NCI-H1092 treated with DMSO at 0.1 percent for 48 hours (cell line): ENCODE results near the gene TLE3.

Experiments
- DNase-seq: peaks from one replicate; lab custom pipeline; 2025; lab: John Stamatoyannopoulos, UW

Gene TLE3

GRCh38 chr15:70098461-70099166 lies 897 bp upstream of the TLE3 start:
- DNase-seq, result peak; percentile 34

GRCh38 chr15:70098153-70098460 lies 390 bp upstream of the TLE3 start:
- no peak for DNase-seq

- DNase-seq, result no peak
Measured at GRCh38 chr15:70097063-70097320, 725 bp downstream of the TLE3 start.

GRCh38 chr15:70096215-70097062 lies 1.3 kb downstream of the TLE3 start:
- DNase-seq, result peak; percentile 18

- peak; percentile 18 for DNase-seq
Measured at GRCh38 chr15:70095408-70096214, 2.1 kb downstream of the TLE3 start.

- peak; percentile 62 for DNase-seq
Measured at GRCh38 chr15:70094690-70095311, 2.9 kb downstream of the TLE3 start.

- DNase-seq, result no peak
Measured at GRCh38 chr15:70093481-70094319, 4.0 kb downstream of the TLE3 start.

GRCh38 chr15:70093070-70093469 lies 4.6 kb downstream of the TLE3 start:
- no peak for DNase-seq

GRCh38 chr15:70092464-70093027 lies 5.2 kb downstream of the TLE3 start:
- peak; percentile 47 for DNase-seq

GRCh38 chr15:70091726-70092463 lies 5.8 kb downstream of the TLE3 start:
- DNase-seq, result peak; percentile 73

- DNase-seq, result no peak
Measured at GRCh38 chr15:70090436-70091296, 7.1 kb downstream of the TLE3 start.

- DNase-seq, result no peak
Measured at GRCh38 chr15:70089692-70089971, 8.1 kb downstream of the TLE3 start.

- no peak for DNase-seq
Measured at GRCh38 chr15:70088887-70089691, 8.6 kb downstream of the TLE3 start.

GRCh38 chr15:70088455-70088854 lies 9.3 kb downstream of the TLE3 start:
- DNase-seq, result peak; percentile 86

GRCh38 chr15:70087708-70088352 lies 9.9 kb downstream of the TLE3 start:
- DNase-seq, result no peak

- no peak for DNase-seq
Measured at GRCh38 chr15:70086636-70087035, 11.1 kb downstream of the TLE3 start.

GRCh38 chr15:70084461-70084860 lies 13.3 kb downstream of the TLE3 start:
- DNase-seq, result no peak

GRCh38 chr15:70083946-70084345 lies 13.8 kb downstream of the TLE3 start:
- DNase-seq, result no peak
